Activated CD4-positive, alpha-beta T cell treated with anti-CD3 and anti-CD28 coated beads for 36 hours (primary cell): ENCODE measurements around the gene UBD. TPM values are rescaled to one million over a fixed set of nuclear protein-coding genes. Genes with fewer than 3 reads are reported as not detected.

ENCODE experiments used
- ATAC-seq: fragments of 200-7000 bp; cut with Tn5 transposase; one replicate; pipeline ENCODE4 v1.10.0; 2021; ENCODE audit warnings: mild to moderate bottlenecking, moderate library complexity
- CTCF ChIA-PET: fragments of 350-600 bp; sonication (Branson Sonifier 250); formaldehyde crosslinking; loops from one replicate; lab custom pipeline; 2021; ENCODE audit warnings: antibody characterized with exemption; lab: Charles Lee
- POLR2A ChIA-PET: fragments of 350-600 bp; sonication (Branson Sonifier 250); formaldehyde crosslinking; loops from one replicate; lab custom pipeline; 2021; ENCODE audit warnings: antibody characterized with exemption, inconsistent platforms; lab: Charles Lee
- DNase-seq: peaks from one replicate; pipeline ENCODE4 v3.0.0-alpha.2; 2020
- H3K27ac Mint-ChIP-seq: one replicate; pipeline ENCODE4 v1.8.0; 2021; ENCODE audit warnings: mixed read lengths
- H3K27me3 Mint-ChIP-seq: one replicate; pipeline ENCODE4 v1.8.0; 2021; ENCODE audit warnings: mixed read lengths
- H3K36me3 Mint-ChIP-seq: one replicate; pipeline ENCODE4 v1.8.0; 2021; ENCODE audit warnings: low read depth, mixed read lengths
- H3K4me1 Mint-ChIP-seq: one replicate; pipeline ENCODE4 v1.8.0; 2021; ENCODE audit warnings: mixed read lengths
- H3K4me3 Mint-ChIP-seq: one replicate; pipeline ENCODE4 v1.8.0; 2021; ENCODE audit warnings: mild to moderate bottlenecking, moderate library complexity, mixed read lengths
- H3K9me3 Mint-ChIP-seq: one replicate; pipeline ENCODE4 v1.8.0; 2021; ENCODE audit warnings: low read depth, mixed read lengths
- intact Hi-C, 2 experiments: fragments of 100-400 bp; cut with DNase I in 1 of 2; cut with micrococcal nuclease in 1 of 2; formaldehyde crosslinking; loops; one replicate each; pipeline versions ENCODE4 v1.14.2 to v1.15.1; 2022 to 2024; cut with DNase I, micrococcal nuclease
- total RNA-seq, 2 experiments: library from RNA; stranded (reverse); gene quantifications; one replicate each; pipeline ENCODE4 v1.2.3, GENCODE V29; 2021

The UBD gene
- total RNA-seq, 2 experiments from 2014 or later: 0.32 TPM; not detected in 1

DNA sequence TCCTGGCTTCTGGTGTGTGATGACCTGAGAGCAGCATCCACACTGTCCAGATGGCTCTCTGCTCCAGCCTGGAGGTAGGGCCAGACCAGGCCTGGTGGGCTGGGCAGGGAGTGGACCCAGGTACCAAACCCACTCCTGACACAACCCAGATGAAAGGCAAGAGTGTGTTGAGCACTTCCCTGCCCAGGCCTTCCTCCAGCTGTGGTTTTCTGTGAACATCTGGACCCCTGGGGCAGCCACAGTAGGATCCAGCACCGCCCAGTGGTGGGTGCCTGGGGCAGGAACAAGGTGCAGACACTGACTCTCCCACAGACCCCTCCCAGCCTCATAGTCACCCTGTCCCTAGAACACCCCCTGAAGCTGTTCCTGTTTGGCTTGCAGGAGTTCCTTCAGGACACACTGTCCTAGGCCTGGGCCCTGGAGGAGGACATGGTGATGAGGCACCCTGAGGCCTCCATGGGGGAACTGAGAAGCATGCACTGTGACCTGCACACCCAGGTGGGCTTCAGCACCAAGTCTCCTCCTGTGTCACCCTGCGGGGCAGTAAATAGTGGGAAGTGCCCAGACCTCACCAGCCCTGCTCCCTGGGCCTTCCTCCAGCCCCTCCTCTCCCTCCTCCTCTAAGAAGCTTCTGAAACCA, 28.7 kb downstream of the UBD start:
- no peaks in the 10 kb centered on the region for H3K36me3 Mint-ChIP-seq
- no peak overlapping the region for H3K27ac Mint-ChIP-seq
- intact Hi-C loops: no loop called here
- peaks cover 9% of the 10 kb centered on the region for H3K27me3 Mint-ChIP-seq
- POLR2A ChIA-PET: no interaction called here
- H3K4me3 Mint-ChIP-seq: no peak overlapping the region
- no peaks in the 10 kb centered on the region for H3K9me3 Mint-ChIP-seq
- CTCF ChIA-PET: no interaction called here
- H3K4me1 Mint-ChIP-seq: no peaks in the 10 kb centered on the region
- ATAC-seq (no peak), DNase-seq (no peak)

DNA sequence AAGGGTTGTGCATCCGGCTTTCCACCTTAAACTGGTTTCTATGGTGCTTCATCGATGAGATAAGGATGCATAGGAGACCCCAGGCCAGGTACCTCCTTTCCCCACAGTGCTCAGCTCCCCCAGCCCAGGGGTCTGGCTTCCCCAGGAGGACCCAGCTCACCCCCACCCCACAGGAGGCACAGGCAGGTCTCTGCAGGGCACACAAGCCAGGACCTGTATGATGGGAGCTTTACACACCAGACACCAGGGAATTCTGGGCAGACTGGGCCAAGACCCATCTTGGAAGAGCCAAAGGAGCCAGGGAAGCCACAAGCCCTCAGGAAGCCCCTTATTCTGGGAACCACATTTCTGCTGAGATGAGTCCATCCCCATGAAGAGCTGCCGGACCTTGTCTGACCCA, 29.6 kb downstream of the UBD start:
- DNase-seq (no peak), ATAC-seq (no peak)
- Mint-ChIP-seq H3K27ac (no peak overlapping the region), H3K36me3 (no peaks in the 10 kb centered on the region), H3K27me3 (peaks cover 16% of the 10 kb centered on the region), H3K9me3 (no peaks in the 10 kb centered on the region), H3K4me3 (no peak overlapping the region), H3K4me1 (no peaks in the 10 kb centered on the region)
- ChIA-PET POLR2A (no interaction called here), CTCF (interaction anchor here (0.5 kb wide), 1 partner anchor 692 kb away, joined by 3 read pairs; no protein-coding TSS in a partner anchor)
- intact Hi-C loops: no loop called here

DNA sequence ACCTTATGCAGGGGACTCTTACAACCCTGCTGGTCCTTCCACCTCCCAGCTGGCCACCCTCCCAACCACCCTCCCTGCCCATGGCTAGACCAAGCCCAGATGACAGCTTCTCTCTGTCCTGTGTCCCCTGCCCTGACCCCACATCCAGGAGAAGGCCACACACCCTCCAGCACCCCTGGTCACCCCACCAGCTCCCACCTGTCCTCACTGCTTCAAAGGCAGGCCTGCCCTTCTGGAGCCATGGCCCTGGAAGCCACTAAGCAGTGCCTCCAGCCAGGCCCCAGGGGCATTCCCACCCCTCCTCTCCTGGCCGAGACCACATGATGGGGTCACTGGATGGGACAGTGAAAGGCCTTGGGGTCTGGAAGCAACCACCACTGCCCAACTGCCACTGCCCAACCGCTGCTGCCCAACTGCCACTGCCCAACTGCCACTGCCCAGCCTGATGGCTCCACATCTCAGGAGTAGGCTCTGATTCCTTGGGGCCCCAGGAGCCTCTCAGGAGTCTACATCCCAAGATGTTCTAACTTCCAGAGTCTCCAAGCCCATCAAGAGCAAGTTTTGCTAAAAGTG, 30.5 kb downstream of the UBD start:
- ATAC-seq (no peak), DNase-seq (no peak)
- H3K9me3 Mint-ChIP-seq: no peaks in the 10 kb centered on the region
- ChIA-PET CTCF (no interaction called here), POLR2A (no interaction called here)
- no peak overlapping the region for H3K27ac Mint-ChIP-seq
- no peak overlapping the region for H3K4me3 Mint-ChIP-seq
- no peaks in the 10 kb centered on the region for H3K4me1 Mint-ChIP-seq
- intact Hi-C loops: no loop called here
- no peaks in the 10 kb centered on the region for H3K36me3 Mint-ChIP-seq
- H3K27me3 Mint-ChIP-seq: peaks cover 22% of the 10 kb centered on the region

DNA sequence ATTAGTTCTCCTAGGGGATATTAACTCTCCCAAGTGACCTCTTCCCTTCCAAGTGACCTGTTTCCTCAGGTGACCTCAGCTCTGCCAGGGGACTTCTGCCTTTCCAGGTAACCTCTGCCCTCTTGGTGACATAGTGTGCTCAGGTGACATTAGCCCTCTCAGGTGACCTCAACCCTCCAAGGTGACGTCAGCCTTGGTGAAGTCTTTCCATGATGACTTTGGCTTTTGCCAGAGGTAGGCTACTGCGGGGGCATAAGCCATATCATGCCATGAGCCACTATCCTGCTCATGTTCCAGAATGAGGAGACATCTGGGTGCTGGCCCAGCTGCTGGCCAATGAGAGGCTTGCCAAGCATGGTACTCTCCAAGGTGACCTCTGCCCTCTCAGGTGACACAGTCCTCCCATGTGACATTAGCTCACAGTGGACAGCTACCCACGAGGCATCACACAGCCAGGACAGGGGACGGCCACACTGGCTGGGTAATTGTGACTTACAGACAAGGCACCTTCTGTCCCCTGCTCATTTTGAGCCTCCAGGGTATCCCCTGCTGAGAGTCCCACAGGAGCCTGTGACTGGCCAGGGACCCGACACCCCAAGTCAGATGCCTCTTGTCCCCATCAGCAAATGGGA, 31.1 kb downstream of the UBD start:
- H3K4me1 Mint-ChIP-seq: no peaks in the 10 kb centered on the region
- CTCF ChIA-PET: no interaction called here
- POLR2A ChIA-PET: no interaction called here
- ATAC-seq: no peak
- no peaks in the 10 kb centered on the region for H3K36me3 Mint-ChIP-seq
- no peak overlapping the region for H3K4me3 Mint-ChIP-seq
- no peak overlapping the region for H3K27ac Mint-ChIP-seq
- intact Hi-C loops: no loop called here
- no peaks in the 10 kb centered on the region for H3K9me3 Mint-ChIP-seq
- H3K27me3 Mint-ChIP-seq: peaks cover 24% of the 10 kb centered on the region
- DNase-seq: no peak

DNA sequence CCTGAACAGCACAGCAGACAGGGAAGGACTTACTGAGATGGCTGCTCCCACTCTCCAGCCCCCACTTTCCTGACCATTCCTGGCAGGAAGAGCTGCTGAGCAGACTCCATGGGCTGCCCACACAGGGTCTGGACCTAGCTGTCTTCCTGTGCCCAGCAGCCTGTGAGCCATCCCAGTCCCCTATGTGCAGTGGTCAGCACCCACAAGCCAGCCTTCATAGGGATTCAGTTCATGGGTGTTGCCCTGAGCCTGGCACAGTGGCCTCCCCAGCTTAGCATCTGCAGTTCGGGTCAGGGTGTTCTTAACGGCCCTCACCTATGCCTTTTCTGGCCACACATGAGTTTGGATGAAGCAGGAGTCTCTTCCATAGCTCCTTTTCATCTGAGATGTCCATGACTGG, 32.0 kb downstream of the UBD start:
- Mint-ChIP-seq H3K9me3 (no peaks in the 10 kb centered on the region), H3K4me3 (no peak overlapping the region), H3K4me1 (no peaks in the 10 kb centered on the region), H3K27ac (no peak overlapping the region), H3K36me3 (no peaks in the 10 kb centered on the region), H3K27me3 (peaks cover 30% of the 10 kb centered on the region)
- no peak for DNase-seq
- CTCF ChIA-PET: no interaction called here
- intact Hi-C loops: no loop called here
- POLR2A ChIA-PET: no interaction called here
- ATAC-seq: no peak

DNA sequence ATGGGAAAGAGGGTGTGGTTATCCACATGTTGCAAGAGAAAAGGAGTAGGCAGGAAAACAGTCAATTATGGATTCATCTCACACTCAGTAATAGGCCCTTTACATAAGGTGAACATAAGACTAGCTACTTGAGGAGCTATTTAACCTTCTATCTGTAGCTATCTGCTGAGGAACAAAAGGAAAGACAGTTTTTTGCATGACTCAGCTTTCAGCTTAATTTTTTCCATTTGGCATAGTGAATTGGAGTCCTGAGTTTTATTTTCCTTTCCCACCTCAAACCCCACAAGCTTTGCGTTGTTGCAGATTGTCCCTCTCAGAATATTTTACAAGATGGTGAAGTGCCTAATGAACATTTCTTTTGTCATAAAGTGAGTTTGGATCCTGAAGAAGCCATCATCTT, 32.4 kb downstream of the UBD start:
- no peak overlapping the region for H3K4me3 Mint-ChIP-seq
- no peaks in the 10 kb centered on the region for H3K9me3 Mint-ChIP-seq
- intact Hi-C loops: no loop called here
- no peak overlapping the region for H3K27ac Mint-ChIP-seq
- ATAC-seq: no peak
- no peak for DNase-seq
- H3K27me3 Mint-ChIP-seq: peaks cover 30% of the 10 kb centered on the region
- H3K36me3 Mint-ChIP-seq: no peaks in the 10 kb centered on the region
- POLR2A ChIA-PET: no interaction called here
- H3K4me1 Mint-ChIP-seq: no peaks in the 10 kb centered on the region
- CTCF ChIA-PET: interaction anchor here (1.1 to 1.5 kb wide), 2 partner anchors 11 to 14 kb away, joined by 3 read pairs; no protein-coding TSS in a partner anchor

DNA sequence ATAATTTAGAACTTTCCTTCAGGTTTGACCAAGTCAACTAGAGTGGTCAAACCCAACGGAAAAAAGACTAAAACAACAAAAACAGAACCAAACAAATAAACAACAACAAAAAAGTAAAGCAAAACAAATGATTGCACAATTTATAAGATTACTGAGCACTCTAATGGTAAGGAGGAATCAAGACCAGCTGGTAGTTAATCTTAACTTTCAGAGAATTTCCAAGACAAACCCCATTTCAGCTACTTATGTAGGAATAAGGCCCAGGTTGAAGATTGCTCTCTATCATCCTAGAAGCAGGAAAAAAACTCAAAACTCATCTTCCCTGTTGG, 34.3 kb downstream of the UBD start:
- POLR2A ChIA-PET: interaction anchor here (0.7 kb wide), 1 partner anchor 72 kb away, joined by 4 read pairs; no protein-coding TSS in a partner anchor

DNA sequence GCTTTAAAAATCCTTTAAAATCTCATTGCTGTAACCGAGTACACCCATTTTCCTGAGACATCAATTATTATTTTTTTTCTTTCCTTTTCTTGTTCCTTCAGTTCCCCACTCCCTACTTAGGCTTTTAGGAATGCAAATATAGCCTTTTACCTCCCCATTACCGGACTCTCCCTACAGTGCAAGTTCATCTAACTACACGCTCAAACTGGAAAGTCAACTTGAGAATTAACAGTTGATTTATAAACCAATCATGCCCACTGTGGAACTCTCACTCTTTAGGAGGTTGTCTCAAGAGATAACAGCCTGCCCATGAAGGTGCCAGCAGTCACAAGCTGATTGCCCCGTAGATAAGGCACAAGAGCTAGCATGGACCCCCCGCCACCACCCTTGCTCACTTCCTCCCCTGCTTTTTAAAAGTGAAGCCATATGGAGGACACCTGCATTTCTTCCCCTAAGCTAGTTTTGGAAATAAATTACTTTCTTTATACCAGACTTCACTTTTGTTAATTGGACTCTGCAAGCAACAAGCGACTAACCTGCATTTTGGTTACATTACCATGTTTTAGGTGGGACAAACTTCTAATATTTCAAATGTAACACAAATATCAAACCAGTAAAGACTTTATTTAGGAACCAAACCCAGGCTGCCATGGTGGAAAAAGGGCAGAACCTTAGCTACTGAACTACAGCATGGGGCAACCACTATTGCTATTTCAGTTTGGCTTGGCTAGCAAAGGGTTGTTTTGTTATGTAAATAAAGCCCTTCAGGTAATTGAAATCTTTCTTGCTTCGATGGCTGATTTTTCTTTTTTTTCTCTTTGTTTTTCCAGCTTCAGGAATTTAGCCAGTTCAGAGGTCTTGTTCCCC, 34.9 kb downstream of the UBD start:
- H3K27ac Mint-ChIP-seq: no peak overlapping the region
- ChIA-PET CTCF (no interaction called here), POLR2A (interaction anchor here (0.7 kb wide), 1 partner anchor 71 kb away, joined by 4 read pairs; no protein-coding TSS in a partner anchor)
- no peaks in the 10 kb centered on the region for H3K9me3 Mint-ChIP-seq
- no peaks in the 10 kb centered on the region for H3K36me3 Mint-ChIP-seq
- intact Hi-C loops: no loop called here
- DNase-seq (no peak), ATAC-seq (no peak)
- no peaks in the 10 kb centered on the region for H3K4me1 Mint-ChIP-seq
- no peak overlapping the region for H3K4me3 Mint-ChIP-seq
- H3K27me3 Mint-ChIP-seq: peaks cover 33% of the 10 kb centered on the region

More for the DNA sequence above, 34.3 kb downstream of the UBD start:
- Mint-ChIP-seq H3K4me3 (no peak overlapping the region), H3K27ac (no peak overlapping the region), H3K36me3 (no peaks in the 10 kb centered on the region), H3K27me3 (peaks cover 33% of the 10 kb centered on the region), H3K9me3 (no peaks in the 10 kb centered on the region), H3K4me1 (no peaks in the 10 kb centered on the region)
- DNase-seq: no peak
- ATAC-seq: no peak
- CTCF ChIA-PET: no interaction called here
- intact Hi-C loops: no loop called here

DNA sequence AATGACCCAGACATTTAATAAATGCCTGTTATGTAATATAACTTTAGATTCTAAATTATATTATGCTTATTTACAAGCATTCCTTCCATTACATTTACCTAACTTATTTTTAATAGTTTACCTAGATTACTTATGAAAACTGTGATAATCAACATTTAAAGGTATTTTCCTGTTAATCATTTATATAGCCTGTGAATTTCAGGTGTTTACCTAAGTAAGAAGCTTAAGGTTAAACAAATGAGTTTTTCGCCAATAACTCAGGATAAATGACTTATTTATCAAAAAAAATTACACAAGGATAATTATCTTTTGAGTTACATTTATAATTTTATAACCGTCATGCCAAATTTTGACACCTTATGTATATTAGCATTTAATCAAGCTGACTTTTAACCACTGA, 35.5 kb downstream of the UBD start:
- Mint-ChIP-seq H3K4me3 (no peak overlapping the region), H3K9me3 (no peaks in the 10 kb centered on the region), H3K36me3 (no peaks in the 10 kb centered on the region), H3K27me3 (peaks cover 30% of the 10 kb centered on the region), H3K27ac (no peak overlapping the region), H3K4me1 (no peaks in the 10 kb centered on the region)
- ChIA-PET POLR2A (no interaction called here), CTCF (no interaction called here)
- DNase-seq: no peak
- intact Hi-C loops: no loop called here
- ATAC-seq: no peak

DNA sequence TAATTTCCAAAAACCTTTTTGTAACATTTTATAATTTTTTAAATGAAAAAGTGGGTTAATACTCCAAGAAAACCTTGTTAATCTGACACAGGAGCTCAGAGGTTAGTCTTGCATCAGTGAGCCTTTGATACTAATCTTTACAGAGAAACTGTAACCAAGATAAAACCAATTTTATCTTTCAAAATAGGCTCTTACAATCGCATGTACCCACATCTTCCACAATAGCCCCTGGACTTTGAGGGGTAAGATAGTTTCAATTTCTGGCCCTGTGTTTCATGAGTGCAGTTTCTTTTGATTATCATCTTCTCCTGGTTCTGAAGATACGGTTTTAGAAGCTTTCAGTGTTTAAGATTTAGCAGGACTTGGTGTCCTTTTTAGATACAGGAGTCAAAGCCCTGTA, 37.3 kb downstream of the UBD start:
- Mint-ChIP-seq H3K4me3 (no peak overlapping the region), H3K27me3 (peaks cover 30% of the 10 kb centered on the region), H3K4me1 (no peaks in the 10 kb centered on the region), H3K36me3 (no peaks in the 10 kb centered on the region), H3K27ac (no peak overlapping the region), H3K9me3 (no peaks in the 10 kb centered on the region)
- ChIA-PET POLR2A (no interaction called here), CTCF (no interaction called here)
- DNase-seq (no peak), ATAC-seq (no peak)
- intact Hi-C loops: no loop called here

DNA sequence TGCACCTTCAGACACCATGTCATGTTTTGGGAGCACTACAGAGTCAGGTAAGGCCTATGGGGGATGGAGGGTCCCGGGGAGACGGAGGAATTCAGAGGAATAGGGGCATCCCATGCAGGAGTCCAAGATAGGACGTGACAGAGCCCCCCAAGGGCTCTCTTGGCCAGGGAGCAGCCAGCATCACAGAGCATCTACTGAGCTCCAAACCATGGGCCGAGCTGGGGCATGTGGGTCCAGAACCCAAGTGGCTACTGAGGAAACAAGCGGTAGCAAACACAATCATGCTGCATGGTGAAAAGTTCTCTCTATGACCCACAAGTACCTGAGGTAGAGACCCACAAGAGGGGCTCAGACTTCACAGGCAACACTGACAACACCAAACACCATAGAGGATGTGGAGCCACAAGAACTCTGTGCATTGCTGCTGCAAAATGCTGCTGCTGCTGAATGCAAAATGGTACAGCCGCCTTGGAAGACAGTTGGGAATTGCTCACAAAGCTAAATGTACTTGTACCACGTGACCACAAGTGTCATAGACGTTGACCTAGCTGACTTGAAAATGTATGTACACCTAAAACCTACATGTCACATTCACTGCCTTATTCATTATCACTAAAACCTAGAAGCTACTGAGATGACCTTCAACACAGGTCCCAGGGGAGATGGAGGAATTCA, 38.4 kb downstream of the UBD start:
- no peak overlapping the region for H3K4me3 Mint-ChIP-seq
- CTCF ChIA-PET: no interaction called here
- no peak for ATAC-seq
- H3K27ac Mint-ChIP-seq: no peak overlapping the region
- intact Hi-C loops: no loop called here
- DNase-seq: no peak
- peaks cover 32% of the 10 kb centered on the region for H3K27me3 Mint-ChIP-seq
- peaks cover 3% of the 10 kb centered on the region for H3K4me1 Mint-ChIP-seq
- H3K36me3 Mint-ChIP-seq: no peaks in the 10 kb centered on the region
- POLR2A ChIA-PET: no interaction called here
- H3K9me3 Mint-ChIP-seq: no peaks in the 10 kb centered on the region
